Thoracic aorta (tissue), 2 donors: ENCODE measurements around the gene CCL4L2. TPM values are rescaled to one million over a fixed set of nuclear protein-coding genes. Genes with fewer than 3 reads are reported as not detected.
"Not testable (repeated sequence)": the region's sequence is repeated elsewhere in the genome, so short reads cannot be mapped to it uniquely, and the experiment has no call there.

ENCODE experiments used
- ATAC-seq: fragments of 150-250 bp; one replicate; pipeline ENCODE4 v1.8.0; 2017; ENCODE audit warnings: low read depth; ENCODE audit not compliant: insufficient number of reproducible peaks, low FRiP score
- DNase-seq: peaks from one replicate; pipeline ENCODE4 v3.0.0-alpha.2; 2020; ENCODE audit warnings: low spot score
- H3K27ac ChIP-seq, 2 donors: fragments of 200-600 bp; sonication (generic); 1 replicate in 1 of 2; 2 replicates in 1 of 2; pipeline ENCODE4 v1.5.1; 2016; ENCODE audit warnings: mild to moderate bottlenecking in 2 of 2, moderate library complexity in 2 of 2
- H3K27me3 ChIP-seq: fragments of 200-600 bp; sonication (generic); replicated peaks from 2 replicates; pipeline ENCODE4 v1.6.0; 2016; ENCODE audit warnings: mild to moderate bottlenecking; ENCODE audit not compliant: insufficient read depth
- H3K36me3 ChIP-seq: fragments of 200-600 bp; sonication (generic); one replicate; pipeline ENCODE4 v1.5.1; 2016
- H3K4me1 ChIP-seq, 2 donors: fragments of 200-600 bp; sonication (generic); 1 replicate in 1 of 2; 2 replicates in 1 of 2; pipeline versions ENCODE4 v1.5.1 to v1.6.0; 2016; ENCODE audit warnings: low read depth in 2 of 2, mild to moderate bottlenecking in 1 of 2; ENCODE audit not compliant: control insufficient read depth in 1 of 2
- H3K4me3 ChIP-seq: fragments of 200-600 bp; sonication (generic); 2 replicates; pipeline ENCODE4 v1.5.1; 2016; ENCODE audit warnings: mild to moderate bottlenecking
- H3K9me3 ChIP-seq: fragments of 200-600 bp; sonication (generic); 2 replicates; pipeline ENCODE4 v1.5.1; 2016
- CTCF ChIP-seq: fragments of 200-600 bp; sonication (generic); IDR thresholded peaks from one replicate; pipeline ENCODE4 v1.5.1; 2019; ENCODE audit warnings: antibody characterized with exemption
- total RNA-seq, 2 donors: library from RNA; depleted of rRNA; stranded (reverse); fragments of >200 nt; gene quantifications; one replicate each; pipeline versions ENCODE4 v1.1.0 to v1.2.3, GENCODE V29; 2016

Gene CCL4L2
- under 1 TPM in 1 of 2 donors, not detected in 1; 0.41 TPM for total RNA-seq

GRCh38 chr17:36210439-36211211 lies at the start of gene CCL4L2:
CCL4L2 (plus strand) TSS chr17:36211063.
- peak; percentile 17 for ATAC-seq
- not testable (repeated sequence) for H3K4me3 ChIP-seq, H3K4me1 ChIP-seq, H3K36me3 ChIP-seq, DNase-seq, H3K27me3 ChIP-seq, H3K27ac ChIP-seq, H3K9me3 ChIP-seq

GRCh38 chr17:36168836-36169235 lies 42.0 kb upstream of the CCL4L2 start:
- not testable (repeated sequence) for H3K36me3 ChIP-seq, H3K4me1 ChIP-seq, H3K27me3 ChIP-seq, ATAC-seq, H3K9me3 ChIP-seq, DNase-seq, H3K27ac ChIP-seq, H3K4me3 ChIP-seq

GRCh38 chr17:36176536-36176935 lies 34.3 kb upstream of the CCL4L2 start, which contains the start of gene TBC1D3B:
TBC1D3B (minus strand) TSS chr17:36176636; CDS start chr17:36175050, 1,586 bp downstream.
- not testable (repeated sequence) for H3K27me3 ChIP-seq, H3K4me1 ChIP-seq, DNase-seq, H3K9me3 ChIP-seq, ATAC-seq, H3K27ac ChIP-seq, H3K36me3 ChIP-seq, H3K4me3 ChIP-seq

- DNase-seq, H3K4me3 ChIP-seq, H3K4me1 ChIP-seq, ATAC-seq, H3K9me3 ChIP-seq, H3K36me3 ChIP-seq, H3K27ac ChIP-seq, H3K27me3 ChIP-seq: not testable (repeated sequence)
Observed at GRCh38 chr17:36181446-36182175, 29.3 kb upstream of the CCL4L2 start.

GRCh38 chr17:36182176-36183000 lies 28.5 kb upstream of the CCL4L2 start:
- TF ChIP-seq CTCF: no peak
- H3K27ac ChIP-seq: no peak overlapping the region
- peak overlapping the region; percentile 70 for H3K4me3 ChIP-seq
- ATAC-seq (peak; percentile 14), DNase-seq (no peak)
- H3K36me3 ChIP-seq: no peaks in the 10 kb centered on the region
- no peaks in the 10 kb centered on the region for H3K27me3 ChIP-seq
- no peaks in the 10 kb centered on the region for H3K9me3 ChIP-seq
- peaks cover 5 to 10% of the 10 kb centered on the region in 2 donors for H3K4me1 ChIP-seq

- H3K9me3 ChIP-seq: no peaks in the 10 kb centered on the region
- no peak for ATAC-seq
- DNase-seq: no peak
Observed at GRCh38 chr17:36183001-36183971, 27.6 kb upstream of the CCL4L2 start.

More at GRCh38 chr17:36183001-36183971, 27.6 kb upstream of the CCL4L2 start:
- peaks cover 5 to 10% of the 10 kb centered on the region in 2 donors for H3K4me1 ChIP-seq
- H3K4me3 ChIP-seq: peak overlapping the region; percentile 70
- peak overlapping the region in 1 of 2 donors; percentile 26 for H3K27ac ChIP-seq
- no peak for TF ChIP-seq CTCF
- H3K27me3 ChIP-seq: no peaks in the 10 kb centered on the region
- H3K36me3 ChIP-seq: no peaks in the 10 kb centered on the region
